Subcutaneous abdominal adipose tissue (tissue), 5 donors: Measurements from ENCODE around the gene TBC1D14.

ENCODE experiments used
- H3K27ac ChIP-seq: one replicate; pipeline ENCODE4 v1.7.0; 2013; ENCODE audit warnings: low read depth, mild to moderate bottlenecking, inconsistent platforms, low read length, moderate library complexity
- H3K27me3 ChIP-seq, 5 donors: one replicate each; pipeline ENCODE4 v1.7.0; 2013; ENCODE audit warnings: low read length in 5 of 5, inconsistent platforms in 1 of 5; ENCODE audit not compliant: control insufficient read depth in 5 of 5, insufficient read depth in 4 of 5
- H3K36me3 ChIP-seq, 5 donors: one replicate each; pipeline ENCODE4 v1.7.0; 2013; ENCODE audit warnings: low read length in 5 of 5; ENCODE audit not compliant: control insufficient read depth in 5 of 5, insufficient read depth in 5 of 5
- H3K4me1 ChIP-seq, 5 donors: one replicate each; pipeline ENCODE4 v1.7.0; 2013; ENCODE audit warnings: low read length in 5 of 5, mild to moderate bottlenecking in 3 of 5, moderate library complexity in 1 of 5; ENCODE audit not compliant: control insufficient read depth in 5 of 5, insufficient read depth in 5 of 5
- H3K4me3 ChIP-seq, 5 donors: one replicate each; pipeline ENCODE4 v1.7.0; 2013; ENCODE audit warnings: low read length in 5 of 5, low read depth in 1 of 5
- H3K9ac ChIP-seq, 5 donors: one replicate each; pipeline ENCODE4 v1.7.0; 2013; ENCODE audit warnings: low read length in 5 of 5, mild to moderate bottlenecking in 4 of 5, moderate library complexity in 3 of 5
- H3K9me3 ChIP-seq, 5 donors: one replicate each; pipeline ENCODE4 v1.7.0; 2013; ENCODE audit warnings: low read length in 5 of 5; ENCODE audit not compliant: control insufficient read depth in 5 of 5
- donor health status: healthy.
- donor health status: healthy.
- donor health status: healthy.
- donor health status: healthy.
- donor health status: healthy.

Gene TBC1D14

GRCh38 chr4:6878451-6879059 is 31.1 kb upstream of the TBC1D14 start:
- Histone ChIP-seq H3K36me3 (peaks cover 8 to 91% (median 80%) of the 10 kb centered on the region in 5 donors), H3K9me3 (no peaks in the 10 kb centered on the region), H3K27me3 (no peaks in the 10 kb centered on the region), H3K4me3 (no peak overlapping the region), H3K9ac (no peak overlapping the region), H3K27ac (peak overlapping the region; percentile 6), H3K4me1 (peaks cover 3 to 40% (median 35%) of the 10 kb centered on the region in 5 donors)

- Histone ChIP-seq H3K9ac (no peak overlapping the region), H3K36me3 (peaks cover 11 to 78% (median 64%) of the 10 kb centered on the region in 5 donors), H3K9me3 (no peaks in the 10 kb centered on the region), H3K4me3 (no peak overlapping the region), H3K4me1 (peaks cover 2 to 24% (median 20%) of the 10 kb centered on the region in 5 donors), H3K27ac (no peak overlapping the region), H3K27me3 (no peaks in the 10 kb centered on the region)
These were observed 28.9 kb upstream of the TBC1D14 start for GRCh38 chr4:6880691-6881090.

DNA sequence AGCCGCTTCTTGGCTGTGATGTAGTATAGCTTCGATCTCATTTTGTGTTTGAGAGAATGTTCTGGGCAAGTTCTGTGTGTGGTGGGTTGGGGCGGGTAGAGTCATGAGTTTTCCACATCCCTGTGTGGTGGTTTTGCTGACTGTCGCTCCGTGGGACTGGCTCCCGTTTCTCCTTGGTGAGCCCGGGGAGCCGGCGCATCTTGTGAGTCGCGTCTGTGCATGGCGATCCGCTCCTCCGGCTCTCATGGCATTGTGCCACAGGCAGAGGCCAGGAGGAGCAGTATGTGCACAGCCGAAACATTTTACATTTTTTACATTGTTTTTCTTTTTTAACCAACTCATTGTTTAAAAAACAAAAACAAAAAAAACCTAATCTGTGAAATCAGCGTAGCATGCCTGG is 27.7 kb upstream of the TBC1D14 start:
- peaks cover 2 to 25% (median 21%) of the 10 kb centered on the region in 5 donors for H3K4me1 ChIP-seq
- no peak overlapping the region for H3K4me3 ChIP-seq
- no peak overlapping the region for H3K9ac ChIP-seq
- H3K36me3 ChIP-seq: peaks cover 11 to 69% (median 54%) of the 10 kb centered on the region in 5 donors
- no peaks in the 10 kb centered on the region for H3K9me3 ChIP-seq
- no peak overlapping the region for H3K27ac ChIP-seq
- H3K27me3 ChIP-seq: no peaks in the 10 kb centered on the region

- H3K9me3 ChIP-seq: no peaks in the 10 kb centered on the region
- no peak overlapping the region for H3K9ac ChIP-seq
- no peak overlapping the region for H3K4me3 ChIP-seq
- peaks cover 2 to 33% (median 26%) of the 10 kb centered on the region in 5 donors for H3K4me1 ChIP-seq
- peaks cover 11 to 45% (median 38%) of the 10 kb centered on the region in 5 donors for H3K36me3 ChIP-seq
- no peak overlapping the region for H3K27ac ChIP-seq
- H3K27me3 ChIP-seq: no peaks in the 10 kb centered on the region
These were observed 25.2 kb upstream of the TBC1D14 start for GRCh38 chr4:6884341-6884870.

DNA sequence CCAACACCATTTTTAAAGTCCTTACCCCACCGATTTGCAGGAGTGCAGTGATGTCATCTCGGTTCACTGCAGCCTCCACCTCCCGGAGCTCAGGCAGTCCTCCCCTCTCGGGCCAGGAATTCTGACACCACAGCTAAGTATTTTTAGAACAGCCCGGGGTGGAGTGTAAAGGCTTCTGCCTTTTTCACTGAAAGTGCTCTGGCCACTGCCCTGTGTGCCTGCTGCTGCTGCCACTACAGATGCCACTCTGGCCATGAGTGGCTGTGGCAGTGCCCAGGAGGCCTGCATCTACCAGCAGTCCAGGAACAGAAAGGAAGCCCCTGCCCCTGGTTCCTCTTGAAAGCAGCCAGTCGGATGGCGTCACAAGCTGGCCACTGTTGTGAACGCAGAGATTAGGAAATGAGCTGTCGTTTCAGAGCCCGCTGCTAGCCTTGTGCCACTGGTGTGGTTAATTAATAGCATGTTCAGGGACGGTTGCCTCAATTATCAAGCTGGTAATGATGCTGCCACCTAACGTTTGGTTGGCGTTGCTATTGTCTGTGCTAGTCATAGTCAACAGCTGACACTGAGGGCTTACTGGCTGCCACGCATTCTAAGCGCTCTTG is 23.6 kb upstream of the TBC1D14 start:
- peaks cover 8 to 30% (median 24%) of the 10 kb centered on the region in 5 donors for H3K36me3 ChIP-seq
- H3K27ac ChIP-seq: peak overlapping the region; percentile 72
- H3K4me1 ChIP-seq: peaks cover 2 to 33% (median 26%) of the 10 kb centered on the region in 5 donors
- H3K4me3 ChIP-seq: peak overlapping the region in 2 of 5 donors; percentile 2 to 62
- H3K27me3 ChIP-seq: no peaks in the 10 kb centered on the region
- peaks cover 0 to 9% (median 0%) of the 10 kb centered on the region in 5 donors for H3K9me3 ChIP-seq
- H3K9ac ChIP-seq: peak overlapping the region in 1 of 5 donors; percentile 53

- H3K4me3 ChIP-seq: no peak overlapping the region
- peaks cover 2 to 37% (median 30%) of the 10 kb centered on the region in 5 donors for H3K4me1 ChIP-seq
- H3K27me3 ChIP-seq: no peaks in the 10 kb centered on the region
- H3K36me3 ChIP-seq: peaks cover 6 to 22% (median 15%) of the 10 kb centered on the region in 5 donors
- H3K27ac ChIP-seq: no peak overlapping the region
- no peak overlapping the region for H3K9ac ChIP-seq
- H3K9me3 ChIP-seq: peaks cover 0 to 9% (median 0%) of the 10 kb centered on the region in 5 donors
These were observed 22.7 kb upstream of the TBC1D14 start for GRCh38 chr4:6886886-6887285.

GRCh38 chr4:6887591-6888371 is 21.8 kb upstream of the TBC1D14 start:
- H3K27me3 ChIP-seq: no peaks in the 10 kb centered on the region

DNA sequence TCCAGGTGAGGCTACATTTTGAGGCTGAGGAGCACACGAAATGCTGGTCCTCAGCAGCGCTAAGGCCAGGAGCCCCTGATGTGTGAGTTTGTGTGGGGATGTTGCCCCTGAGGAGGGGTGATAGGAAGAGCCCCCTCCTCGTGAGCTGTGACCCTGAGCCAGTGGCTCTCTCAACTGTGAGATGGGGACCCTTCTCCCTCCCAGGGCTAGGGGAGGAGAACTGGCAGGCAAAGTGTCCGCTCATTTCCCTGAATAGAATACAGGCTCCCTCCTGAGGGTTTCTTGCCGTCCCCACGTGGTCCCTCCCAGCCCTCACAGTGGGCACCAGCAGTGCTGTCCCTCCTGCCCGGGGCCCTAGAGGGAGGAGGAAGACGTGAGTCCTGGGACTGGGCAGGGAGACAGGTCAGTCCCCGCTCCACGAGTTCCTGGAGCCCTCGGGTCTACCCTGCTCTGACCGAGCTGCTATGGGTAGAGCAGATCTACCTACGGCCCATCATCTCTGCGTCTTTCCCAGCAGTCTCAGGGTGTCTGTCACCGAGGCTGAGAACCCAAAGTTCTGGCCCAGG is 21.0 kb upstream of the TBC1D14 start:
- Histone ChIP-seq H3K36me3 (peaks cover 0 to 5% (median 3%) of the 10 kb centered on the region in 5 donors), H3K9ac (no peak overlapping the region), H3K4me1 (peaks cover 2 to 49% (median 41%) of the 10 kb centered on the region in 5 donors), H3K27me3 (no peaks in the 10 kb centered on the region), H3K27ac (no peak overlapping the region), H3K4me3 (no peak overlapping the region), H3K9me3 (peaks cover 0 to 9% (median 0%) of the 10 kb centered on the region in 5 donors)

More at GRCh38 chr4:6887591-6888371, 21.8 kb upstream of the TBC1D14 start:
- Histone ChIP-seq H3K27ac (no peak overlapping the region), H3K9ac (no peak overlapping the region), H3K36me3 (peaks cover 6 to 13% (median 8%) of the 10 kb centered on the region in 5 donors), H3K9me3 (peaks cover 0 to 9% (median 0%) of the 10 kb centered on the region in 5 donors), H3K4me1 (peaks cover 2 to 46% (median 39%) of the 10 kb centered on the region in 5 donors), H3K4me3 (peak overlapping the region in 1 of 5 donors; percentile 1)

DNA sequence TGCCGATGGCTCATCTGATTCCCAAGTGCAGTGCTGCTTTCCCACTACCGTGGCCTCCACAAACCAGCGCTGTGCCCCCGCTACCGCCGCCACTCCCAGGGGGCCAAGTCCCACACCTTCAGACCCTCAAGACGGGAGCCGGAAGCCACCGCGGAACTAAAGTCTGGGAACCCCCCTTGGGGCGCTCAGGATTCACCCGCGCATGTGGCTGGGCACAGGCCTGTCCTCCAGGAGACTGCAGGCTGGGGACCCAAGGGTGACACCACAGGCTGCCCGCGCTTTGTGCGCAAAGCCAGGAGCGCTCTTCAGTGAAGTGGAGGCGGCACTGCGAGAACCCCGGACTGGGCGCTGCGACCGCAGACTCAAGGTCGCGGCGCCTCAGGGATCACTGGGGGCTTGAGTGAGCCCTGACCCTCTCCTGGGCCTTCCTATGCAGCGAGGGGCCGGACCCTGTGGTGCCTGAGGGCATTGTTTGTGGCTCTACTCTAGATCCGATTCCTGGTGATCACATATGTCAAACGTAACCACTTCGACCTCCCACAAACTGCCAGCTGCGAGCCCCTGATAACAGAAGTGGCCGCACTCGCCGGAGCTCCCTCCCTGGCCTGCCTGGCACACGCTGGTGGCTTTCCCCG is 20.4 kb upstream of the TBC1D14 start:
- Histone ChIP-seq H3K9ac (no peak overlapping the region), H3K36me3 (peaks cover 0 to 4% (median 0%) of the 10 kb centered on the region in 5 donors), H3K27ac (no peak overlapping the region), H3K27me3 (no peaks in the 10 kb centered on the region), H3K9me3 (peaks cover 0 to 9% (median 0%) of the 10 kb centered on the region in 5 donors), H3K4me1 (peaks cover 2 to 49% (median 44%) of the 10 kb centered on the region in 5 donors), H3K4me3 (no peak overlapping the region)
